ENCODE results near the gene NAA15. TPM values are rescaled to one million over a fixed set of nuclear protein-coding genes. Genes with fewer than 3 reads are reported as not detected.
"Not testable (repeated sequence)": the region's sequence is repeated elsewhere in the genome, so short reads cannot be mapped to it uniquely, and the experiment has no call there.

Gene NAA15
- 20.1 and 30.1 TPM in 2 replicates for total RNA-seq (2014; rRNA removed; shearing (Covaris generic))

DNA sequence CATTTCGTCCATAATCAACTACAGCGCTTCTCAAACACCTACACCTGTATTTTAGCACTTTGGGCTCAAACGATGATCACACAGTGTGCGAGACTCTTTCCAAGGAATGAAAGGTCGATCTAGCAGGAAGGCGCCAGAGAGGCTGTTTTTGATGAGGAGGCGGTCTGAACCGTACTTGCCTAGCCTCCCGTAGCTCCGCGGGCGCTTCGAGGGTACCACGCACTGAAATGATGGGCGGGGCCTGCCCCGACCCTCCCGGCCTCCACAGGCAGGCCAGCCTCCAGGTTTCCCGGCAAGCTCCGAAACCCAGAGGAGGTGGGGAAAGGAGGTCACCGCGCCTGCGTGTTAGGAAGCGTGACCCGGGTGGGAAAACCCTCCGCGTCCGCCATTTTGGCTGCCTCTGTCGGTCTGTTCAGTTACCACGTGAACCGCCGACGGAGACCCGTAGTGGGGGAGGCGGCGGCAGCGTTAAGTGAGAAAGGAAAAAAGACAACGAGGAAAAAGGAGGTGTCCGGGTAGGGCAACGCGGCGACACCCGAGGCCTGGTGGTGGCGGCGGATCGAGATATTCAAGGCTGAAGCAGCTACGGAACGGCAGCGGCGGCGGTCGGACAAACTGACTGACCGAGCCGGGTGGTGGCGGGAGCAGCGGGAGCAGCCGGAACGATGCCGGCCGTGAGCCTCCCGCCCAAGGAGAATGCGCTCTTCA, at the start of gene NAA15:
TSS of gene NAA15 (plus strand) at position 393 of the 708 bp plus-strand sequence. CDS start at position 666, 273 bp downstream.
- DNase-seq (ENCODE audit: low read depth) = peak; percentile 96

GRCh38 chr4:139253046-139253445, 48.3 kb upstream of the NAA15 start:
- DNase-seq (ENCODE audit: low read depth) = no peak

- peak; percentile 20 for DNase-seq (ENCODE audit: low read depth)
Measured at GRCh38 chr4:139253713-139254112, 47.6 kb upstream of the NAA15 start.

DNA sequence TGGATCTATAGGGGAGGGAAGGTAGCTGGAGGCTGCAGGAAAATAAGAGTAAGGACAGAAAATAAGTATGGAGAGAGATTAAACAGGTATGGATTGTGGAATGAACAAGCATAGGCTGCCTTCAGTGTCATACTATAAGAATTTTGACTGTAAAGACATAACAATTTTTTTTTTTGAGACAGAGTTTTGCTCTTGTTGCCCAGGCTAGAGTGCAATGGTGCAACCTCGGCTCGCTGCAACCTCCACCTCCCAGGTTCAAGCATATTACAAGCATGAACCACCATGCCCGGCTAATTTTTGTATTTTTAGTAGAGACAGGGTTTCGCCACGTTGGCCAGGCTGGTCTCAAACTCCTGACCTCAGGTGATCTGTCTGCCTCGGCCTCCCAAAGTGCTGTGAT, 45.7 kb upstream of the NAA15 start:
- not testable (repeated sequence) for DNase-seq (ENCODE audit: low read depth)

DNA sequence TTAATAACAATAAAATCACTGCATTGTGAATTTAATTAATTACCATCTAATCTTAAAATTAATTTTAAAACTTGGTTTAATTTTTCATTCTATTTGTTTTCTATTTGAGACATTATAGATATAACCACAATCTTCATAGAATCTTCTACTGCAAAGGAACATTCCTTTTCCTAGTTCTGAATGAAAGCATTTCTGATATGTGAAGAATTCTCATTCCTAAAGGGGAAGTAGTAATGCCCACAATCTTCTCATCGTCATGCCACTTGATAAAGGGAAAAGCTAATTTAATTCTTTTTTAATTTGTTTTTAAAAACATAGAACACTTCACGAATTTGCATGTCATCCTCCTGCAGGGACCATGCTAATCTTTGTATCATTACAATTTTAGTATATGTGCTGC, 45.0 kb upstream of the NAA15 start:
- no peak for DNase-seq (ENCODE audit: low read depth)

DNA sequence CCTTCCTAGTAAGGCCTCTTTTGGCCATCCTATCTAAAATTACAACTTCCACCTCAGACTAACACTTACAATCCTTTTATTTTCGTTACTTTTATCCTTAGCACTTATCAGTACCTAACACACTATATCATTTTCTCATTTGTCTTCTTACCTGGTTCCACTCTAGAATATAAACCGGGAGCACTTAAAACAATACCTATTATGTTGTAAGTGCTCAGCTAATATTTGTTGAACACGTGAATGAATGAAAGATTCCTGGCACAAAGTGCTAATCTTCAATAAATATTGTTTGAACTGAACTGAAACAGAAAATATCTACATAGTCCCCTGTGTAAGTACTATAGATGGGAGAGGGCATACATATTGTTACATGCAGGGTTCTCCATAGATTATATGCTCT, 35.7 kb upstream of the NAA15 start:
- no peak for DNase-seq (ENCODE audit: low read depth)

GRCh38 chr4:139266208-139266582, 35.1 kb upstream of the NAA15 start:
- no peak for DNase-seq (ENCODE audit: low read depth)

- peak; percentile 70 for DNase-seq (ENCODE audit: low read depth)
Measured at GRCh38 chr4:139266583-139267257, 34.6 kb upstream of the NAA15 start.

GRCh38 chr4:139267301-139267700, 34.0 kb upstream of the NAA15 start:
- no peak for DNase-seq (ENCODE audit: low read depth)

DNA sequence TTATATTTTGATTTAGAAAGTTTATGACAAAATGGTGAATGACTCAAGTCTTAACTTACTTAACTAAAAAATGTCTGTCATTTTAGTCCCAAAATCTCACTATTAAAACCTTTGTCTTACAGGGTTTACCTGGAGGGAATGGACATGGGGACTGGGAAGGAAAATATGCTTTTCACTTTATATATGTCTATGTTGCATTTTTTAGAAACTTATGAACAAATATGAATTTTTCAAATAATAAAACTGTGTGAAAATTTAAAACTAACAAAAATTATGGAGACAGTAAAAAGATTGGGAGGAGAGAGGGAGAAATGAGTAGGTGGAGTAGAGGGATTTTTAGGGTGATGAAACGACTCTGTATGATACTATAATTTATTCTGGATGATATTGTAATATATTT, 27.5 kb upstream of the NAA15 start:
- DNase-seq (ENCODE audit: low read depth) = no peak

DNA sequence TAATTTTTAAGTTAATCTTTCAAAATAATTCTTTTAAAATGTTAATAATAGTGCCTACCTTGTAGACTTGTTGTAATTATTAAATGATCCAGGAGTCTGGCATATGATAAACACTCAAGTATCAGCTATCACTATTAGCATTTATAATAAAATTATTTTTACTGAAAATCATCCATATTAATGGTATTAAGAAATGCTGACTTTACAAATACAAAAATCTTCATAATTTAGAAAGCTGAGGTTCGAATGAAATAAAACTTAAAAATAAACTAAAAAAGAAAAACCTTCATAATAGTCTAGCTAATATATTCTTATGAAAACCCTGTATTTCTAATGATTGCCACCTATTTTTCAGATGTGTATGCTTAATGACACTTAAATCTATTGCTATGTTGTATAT, 26.5 kb upstream of the NAA15 start:
- DNase-seq (ENCODE audit: low read depth) = no peak

- no peak for DNase-seq (ENCODE audit: low read depth)
Measured at GRCh38 chr4:139275281-139275735, 26.0 kb upstream of the NAA15 start.

GRCh38 chr4:139278485-139278884, 22.8 kb upstream of the NAA15 start:
- no peak for DNase-seq (ENCODE audit: low read depth)

DNA sequence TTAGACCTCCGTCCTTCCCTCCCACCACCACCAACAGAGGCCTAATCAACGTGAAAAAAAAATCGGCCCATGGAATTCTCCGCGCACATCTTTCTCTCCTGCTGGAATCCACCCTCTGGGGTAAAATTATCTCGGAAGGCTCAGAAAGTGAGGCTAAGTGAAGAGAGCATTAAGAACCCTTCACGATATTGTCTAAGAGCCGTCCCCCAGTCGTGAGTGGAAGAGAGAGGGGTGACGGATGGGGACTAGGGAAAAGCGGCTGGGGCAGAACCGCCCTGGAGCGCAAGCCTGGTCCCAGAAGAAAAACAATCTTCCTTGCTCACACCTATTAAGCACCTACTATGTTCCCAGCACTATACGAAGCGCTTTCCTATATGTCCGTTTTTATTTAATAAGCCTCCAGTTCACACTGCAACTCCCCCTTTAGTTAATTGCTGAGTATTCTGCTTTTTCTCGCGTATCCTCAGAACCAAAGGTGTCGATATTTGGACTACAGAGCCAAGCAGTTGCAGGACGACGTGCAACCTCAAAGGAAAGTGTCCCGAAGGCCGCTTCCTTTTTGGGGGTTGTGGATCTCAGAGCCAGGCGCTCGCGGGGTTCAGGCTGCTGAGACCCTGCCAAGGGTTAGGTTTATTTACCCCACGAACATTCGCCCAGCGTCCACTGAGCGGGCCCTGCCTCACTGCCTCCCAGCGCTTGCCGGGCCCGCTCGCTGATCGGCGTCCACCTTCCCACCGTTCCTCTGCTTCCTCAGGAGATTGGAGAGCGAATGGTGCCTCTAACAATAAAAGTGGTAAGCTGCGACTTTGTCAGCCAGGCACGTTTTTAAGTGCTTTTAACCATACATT, 22.2 kb upstream of the NAA15 start:
- no peak for DNase-seq (ENCODE audit: low read depth)

DNA sequence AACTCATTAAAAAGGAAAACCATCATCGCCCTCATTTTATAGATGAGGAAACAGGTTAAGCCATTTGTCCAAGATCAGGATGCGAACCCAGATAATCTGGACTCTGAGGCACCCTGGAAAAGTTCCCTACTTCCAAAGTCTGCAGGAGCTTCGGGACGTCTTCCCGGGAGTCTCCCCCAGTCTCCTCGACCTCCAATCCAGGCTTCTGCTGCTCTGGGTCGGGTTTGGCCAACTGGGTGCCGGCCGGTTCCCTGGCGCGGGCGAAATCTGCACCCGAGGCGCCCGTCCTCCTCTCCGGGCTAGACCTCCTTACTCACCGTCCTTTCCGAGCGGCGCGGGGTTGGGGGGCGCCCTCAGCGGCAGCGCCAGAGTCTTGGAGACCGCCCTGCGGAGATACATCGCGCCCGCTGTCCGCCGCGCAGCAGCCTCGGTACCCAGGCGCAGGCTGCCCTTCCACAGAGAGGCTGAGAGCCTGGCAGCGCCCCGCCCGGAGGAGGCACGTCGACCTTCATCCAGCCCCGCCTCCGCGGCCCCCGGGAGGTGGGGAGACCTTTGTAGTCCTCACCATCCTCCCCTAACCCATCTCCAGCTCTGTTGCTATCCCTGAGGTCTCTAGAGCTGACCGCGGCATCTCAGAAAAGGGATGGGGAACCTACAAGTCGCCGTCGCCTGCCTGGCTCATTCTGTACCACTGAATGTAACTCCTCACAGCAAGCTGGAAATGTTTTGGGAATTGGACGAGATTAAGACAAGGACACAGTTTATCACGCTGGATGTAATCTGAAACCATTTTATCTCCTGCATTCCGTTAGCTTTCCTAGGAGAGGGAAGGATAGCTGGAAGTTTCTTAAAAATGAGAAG, 21.3 kb upstream of the NAA15 start, which contains the start of gene MGARP:
TSS of gene MGARP (minus strand) at position 466 of the 861 bp plus-strand sequence. CDS start at position 399, 67 bp downstream.
- DNase-seq (ENCODE audit: low read depth) = peak; percentile 20

DNA sequence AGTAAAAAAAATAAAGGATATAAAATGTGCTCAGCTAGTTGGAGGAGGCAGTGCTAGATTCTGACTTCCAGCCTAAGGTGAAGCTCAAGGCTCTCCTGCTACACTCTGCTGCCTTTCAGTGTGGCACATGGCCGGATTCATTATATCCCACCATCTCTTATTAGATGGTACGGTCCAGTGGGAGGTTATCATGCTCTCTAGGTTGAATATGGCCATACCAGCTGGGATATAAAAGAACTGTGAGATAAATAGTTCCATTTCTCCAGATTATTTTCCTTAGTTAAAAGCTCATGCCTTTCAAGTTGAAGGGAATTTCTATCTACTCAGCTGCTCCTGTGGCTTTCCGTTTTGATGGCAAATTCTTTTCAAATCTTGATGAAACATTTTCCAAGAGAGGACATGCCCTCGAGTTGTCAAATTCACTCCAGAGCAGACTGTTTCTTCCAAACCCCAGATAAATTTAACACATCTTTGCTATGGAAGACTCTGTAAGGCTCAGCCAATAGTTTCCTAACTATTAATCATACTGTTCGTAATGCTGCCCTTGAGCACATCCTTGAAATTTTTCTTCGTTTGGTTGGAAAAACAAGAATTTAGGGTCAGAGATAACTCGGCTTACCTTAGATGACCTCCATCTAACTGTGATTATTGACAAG, 19.1 kb upstream of the NAA15 start:
- no peak for DNase-seq (ENCODE audit: low read depth)

GRCh38 chr4:139282721-139283075, 18.6 kb upstream of the NAA15 start:
- no peak for DNase-seq (ENCODE audit: low read depth)

- DNase-seq (ENCODE audit: low read depth) = no peak
Measured at GRCh38 chr4:139286186-139286698, 15.1 kb upstream of the NAA15 start.

- DNase-seq (ENCODE audit: low read depth) = peak; percentile 83
Measured at GRCh38 chr4:139295206-139295941, 5.9 kb upstream of the NAA15 start.

- DNase-seq (ENCODE audit: low read depth) = no peak
Measured at GRCh38 chr4:139295942-139296299, 5.4 kb upstream of the NAA15 start.
